A549 (cell line): ENCODE results near the gene TTC33.

Source experiments
- CEBPB ChIP-seq, 2 experiments: fragments of >200 bp in 1 of 2; sonication (Bioruptor Twin) in 1 of 2; formaldehyde crosslinking in 1 of 2; IDR thresholded peaks; 2 replicates each; pipeline ENCODE4 v1.6.1; 2012 to 2016
- CHD2 ChIP-seq: fragments of 150-350 bp; IDR thresholded peaks from 2 replicates; pipeline ENCODE4 v1.6.1; 2014; ENCODE audit warnings: low read length; ENCODE audit not compliant: partially characterized antibody
- EP300 ChIP-seq, 2 experiments: fragments of >200 bp; sonication (Bioruptor Twin); formaldehyde crosslinking; IDR thresholded peaks; 2 replicates in 1 of 2; 3 replicates in 1 of 2; pipeline ENCODE4 v1.6.1; 2016 to 2017
- GATA3 ChIP-seq: IDR thresholded peaks from 2 replicates; pipeline ENCODE4 v1.6.1; 2012; ENCODE audit warnings: borderline replicate concordance
- HMGXB4 ChIP-seq: fragments of 250-450 bp; sonication (Bioruptor Pico); IDR thresholded peaks from 2 replicates; pipeline ENCODE4 v1.5.0; 2021; ENCODE audit warnings: mild to moderate bottlenecking, moderate library complexity, borderline replicate concordance
- KDM1A ChIP-seq: fragments of 200-600 bp; sonication (generic); IDR thresholded peaks from 2 replicates; pipeline ENCODE4 v1.6.1; 2016; ENCODE audit warnings: low read depth, mild to moderate bottlenecking
- POLR2A ChIP-seq: IDR thresholded peaks from 2 replicates; pipeline ENCODE4 v1.6.1; 2012; ENCODE audit warnings: mild to moderate bottlenecking, low read length
- POLR2AphosphoS2 ChIP-seq: conservative IDR thresholded peaks from 2 replicates; pipeline ENCODE4 v1.6.1; 2012; ENCODE audit warnings: low read length, improper control_type of control experiment, inconsistent platforms
- RAD21 ChIP-seq, 2 experiments: fragments of >200 bp in 1 of 2; sonication (Bioruptor Twin) in 1 of 2; formaldehyde crosslinking in 1 of 2; IDR thresholded peaks in 1 of 2; conservative IDR thresholded peaks in 1 of 2; 2 replicates in 1 of 2; 3 replicates in 1 of 2; pipeline ENCODE4 v1.6.1; 2012 to 2018; ENCODE audit warnings: inconsistent platforms in 1 of 2
- RARB ChIP-seq: fragments of 250-450 bp; sonication (Bioruptor Pico); IDR thresholded peaks from 2 replicates; pipeline ENCODE4 v1.8.0; 2021; ENCODE audit warnings: mild to moderate bottlenecking, moderate library complexity
- RNF2 ChIP-seq: fragments of 200-600 bp; sonication (generic); IDR thresholded peaks from 2 replicates; pipeline ENCODE4 v1.6.1; 2016; ENCODE audit warnings: low read depth, mild to moderate bottlenecking, antibody characterized with exemption, moderate library complexity, borderline replicate concordance
- TF ChIP-seq, protein P1 (sequence below): fragments of >200 bp; sonication (Bioruptor Twin); formaldehyde crosslinking; IDR thresholded peaks from 3 replicates; pipeline ENCODE4 v1.5.1; 2016
- TF ChIP-seq, protein P2 (sequence below): fragments of 200-600 bp; sonication (generic); IDR thresholded peaks from 2 replicates; pipeline ENCODE4 v1.6.1; 2016; ENCODE audit warnings: antibody characterized with exemption, mild to moderate bottlenecking, moderate library complexity

DNA sequence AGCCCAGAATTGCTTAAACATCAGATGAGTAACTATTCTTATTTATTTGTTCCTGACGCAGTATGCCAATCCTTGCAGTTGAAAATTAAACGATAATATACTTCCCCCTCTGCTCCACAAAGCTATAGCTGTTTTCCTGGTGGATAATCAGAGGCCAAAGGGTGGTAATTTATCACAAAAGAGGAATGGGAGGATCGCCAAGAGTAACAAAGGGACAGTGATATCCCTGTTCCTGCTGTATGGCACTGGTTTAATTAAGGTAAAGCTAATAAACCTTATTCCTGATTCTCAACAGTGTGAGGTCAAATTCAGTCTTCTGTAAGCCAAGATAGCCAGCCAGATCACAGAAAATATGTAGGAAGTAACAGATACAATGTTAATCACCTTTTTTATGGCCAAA, 109.5 kb downstream of the TTC33 start:
- TF ChIP-seq, protein P1, sequence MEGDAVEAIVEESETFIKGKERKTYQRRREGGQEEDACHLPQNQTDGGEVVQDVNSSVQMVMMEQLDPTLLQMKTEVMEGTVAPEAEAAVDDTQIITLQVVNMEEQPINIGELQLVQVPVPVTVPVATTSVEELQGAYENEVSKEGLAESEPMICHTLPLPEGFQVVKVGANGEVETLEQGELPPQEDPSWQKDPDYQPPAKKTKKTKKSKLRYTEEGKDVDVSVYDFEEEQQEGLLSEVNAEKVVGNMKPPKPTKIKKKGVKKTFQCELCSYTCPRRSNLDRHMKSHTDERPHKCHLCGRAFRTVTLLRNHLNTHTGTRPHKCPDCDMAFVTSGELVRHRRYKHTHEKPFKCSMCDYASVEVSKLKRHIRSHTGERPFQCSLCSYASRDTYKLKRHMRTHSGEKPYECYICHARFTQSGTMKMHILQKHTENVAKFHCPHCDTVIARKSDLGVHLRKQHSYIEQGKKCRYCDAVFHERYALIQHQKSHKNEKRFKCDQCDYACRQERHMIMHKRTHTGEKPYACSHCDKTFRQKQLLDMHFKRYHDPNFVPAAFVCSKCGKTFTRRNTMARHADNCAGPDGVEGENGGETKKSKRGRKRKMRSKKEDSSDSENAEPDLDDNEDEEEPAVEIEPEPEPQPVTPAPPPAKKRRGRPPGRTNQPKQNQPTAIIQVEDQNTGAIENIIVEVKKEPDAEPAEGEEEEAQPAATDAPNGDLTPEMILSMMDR = no peak
- TF ChIP-seq CHD2 (no peak), POLR2A (no peak), KDM1A (no peak), RAD21 (conservative IDR thresholded peaks at IDR 0.05 in 1 of 2, IDR thresholded peaks at IDR 0.05 in 1 of 2) (no peak), POLR2AphosphoS2 (no peak), HMGXB4 (CRISPR knock-in tag) (no peak), EP300 (IDR thresholded peaks at IDR 0.05) (no peak), RNF2 (no peak), CEBPB (IDR thresholded peaks at IDR 0.05) (no peak), RARB (no peak), GATA3 (no peak)
- TF ChIP-seq, protein P2, sequence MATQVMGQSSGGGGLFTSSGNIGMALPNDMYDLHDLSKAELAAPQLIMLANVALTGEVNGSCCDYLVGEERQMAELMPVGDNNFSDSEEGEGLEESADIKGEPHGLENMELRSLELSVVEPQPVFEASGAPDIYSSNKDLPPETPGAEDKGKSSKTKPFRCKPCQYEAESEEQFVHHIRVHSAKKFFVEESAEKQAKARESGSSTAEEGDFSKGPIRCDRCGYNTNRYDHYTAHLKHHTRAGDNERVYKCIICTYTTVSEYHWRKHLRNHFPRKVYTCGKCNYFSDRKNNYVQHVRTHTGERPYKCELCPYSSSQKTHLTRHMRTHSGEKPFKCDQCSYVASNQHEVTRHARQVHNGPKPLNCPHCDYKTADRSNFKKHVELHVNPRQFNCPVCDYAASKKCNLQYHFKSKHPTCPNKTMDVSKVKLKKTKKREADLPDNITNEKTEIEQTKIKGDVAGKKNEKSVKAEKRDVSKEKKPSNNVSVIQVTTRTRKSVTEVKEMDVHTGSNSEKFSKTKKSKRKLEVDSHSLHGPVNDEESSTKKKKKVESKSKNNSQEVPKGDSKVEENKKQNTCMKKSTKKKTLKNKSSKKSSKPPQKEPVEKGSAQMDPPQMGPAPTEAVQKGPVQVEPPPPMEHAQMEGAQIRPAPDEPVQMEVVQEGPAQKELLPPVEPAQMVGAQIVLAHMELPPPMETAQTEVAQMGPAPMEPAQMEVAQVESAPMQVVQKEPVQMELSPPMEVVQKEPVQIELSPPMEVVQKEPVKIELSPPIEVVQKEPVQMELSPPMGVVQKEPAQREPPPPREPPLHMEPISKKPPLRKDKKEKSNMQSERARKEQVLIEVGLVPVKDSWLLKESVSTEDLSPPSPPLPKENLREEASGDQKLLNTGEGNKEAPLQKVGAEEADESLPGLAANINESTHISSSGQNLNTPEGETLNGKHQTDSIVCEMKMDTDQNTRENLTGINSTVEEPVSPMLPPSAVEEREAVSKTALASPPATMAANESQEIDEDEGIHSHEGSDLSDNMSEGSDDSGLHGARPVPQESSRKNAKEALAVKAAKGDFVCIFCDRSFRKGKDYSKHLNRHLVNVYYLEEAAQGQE = no peak
